Endometrial microvascular endothelial cells (primary cell): ENCODE results near the gene PRKAG3. TPM values are rescaled to one million over a fixed set of nuclear protein-coding genes. Genes with fewer than 3 reads are reported as not detected.

Experiments used
- in situ Hi-C: cut with HindIII; loops from 2 replicates; pipeline ENCODE4 v1.10.0; 2017; ENCODE audit warnings: low sequenced_read_pairs, low pct_unique_long_range_greater_than_20kb; ENCODE audit errors: inconsistent ontology term
- total RNA-seq: library from RNA; depleted of rRNA; stranded (reverse); fragments of >200 nt; gene quantifications from one replicate; pipeline ENCODE4 v1.2.3, GENCODE V29; 2015; ENCODE audit errors: inconsistent ontology term

PRKAG3 gene
- total RNA-seq, 1 donor from 2014 or later = not detected

- in situ Hi-C loops = no loop called here
Measured at GRCh38 chr2:218822622-218823021, 9.0 kb downstream of the PRKAG3 start.

DNA sequence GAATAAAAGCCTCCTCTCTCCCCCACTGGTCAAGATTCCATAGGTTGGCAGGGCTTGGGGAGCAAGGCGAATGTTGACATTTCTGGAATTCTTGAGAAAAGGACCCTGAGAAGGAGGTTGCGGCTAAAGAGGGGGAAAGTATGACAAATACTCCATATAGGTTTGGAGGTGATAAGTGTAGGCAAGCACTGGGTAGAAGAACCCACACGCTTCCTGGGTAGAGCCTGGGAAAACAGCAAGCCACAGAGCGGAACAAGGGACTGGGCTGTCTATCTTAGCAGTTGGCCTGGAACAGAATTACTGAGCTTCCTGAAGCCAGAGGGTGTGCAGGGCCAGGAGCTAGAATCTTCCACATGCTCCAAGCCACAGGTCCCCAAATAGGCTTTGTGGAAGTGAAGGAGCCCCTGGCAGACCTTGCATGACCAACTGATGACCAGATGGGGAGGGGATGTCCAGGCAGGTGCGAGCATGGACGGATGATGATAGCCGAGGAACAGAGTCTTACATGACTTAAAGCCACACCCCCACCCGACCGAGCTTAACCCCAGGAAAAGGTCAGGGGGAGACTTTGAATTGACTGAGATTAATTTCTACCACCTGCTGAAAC is 9.9 kb downstream of the PRKAG3 start:
- in situ Hi-C loops = no loop called here

DNA sequence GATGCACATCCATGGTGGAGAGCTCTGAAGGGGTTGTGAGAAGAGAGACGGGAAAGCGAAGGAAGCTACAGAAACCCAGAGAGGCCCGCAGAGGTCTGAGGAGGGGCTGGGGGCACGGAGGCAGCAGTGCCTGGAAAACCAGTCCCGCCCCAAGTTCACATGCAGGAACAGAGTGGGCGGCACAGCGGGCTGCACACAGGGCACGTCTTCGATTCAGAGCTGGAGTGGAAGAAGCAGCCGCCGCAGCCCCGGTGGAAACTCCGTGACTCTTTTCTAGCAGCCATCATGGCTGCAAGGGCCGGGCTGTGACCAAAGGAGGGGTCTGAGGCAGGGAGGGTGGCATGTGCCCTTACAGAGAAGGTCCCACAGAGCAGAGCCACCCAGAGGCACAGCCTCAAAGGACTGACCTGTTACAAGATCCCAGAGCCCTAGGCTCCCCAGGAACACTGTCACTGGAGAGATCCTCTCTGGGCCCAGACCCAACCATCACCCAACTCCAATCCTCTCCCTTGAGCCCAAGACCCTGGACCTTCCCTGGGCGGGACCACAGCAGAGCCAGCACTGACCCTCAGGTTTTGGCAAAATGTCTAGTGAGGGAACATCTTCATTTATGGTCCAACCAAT is 10.7 kb downstream of the PRKAG3 start:
- in situ Hi-C loops = no loop called here

GRCh38 chr2:218819093-218819492 is 12.5 kb downstream of the PRKAG3 start:
- in situ Hi-C loops = no loop called here

DNA sequence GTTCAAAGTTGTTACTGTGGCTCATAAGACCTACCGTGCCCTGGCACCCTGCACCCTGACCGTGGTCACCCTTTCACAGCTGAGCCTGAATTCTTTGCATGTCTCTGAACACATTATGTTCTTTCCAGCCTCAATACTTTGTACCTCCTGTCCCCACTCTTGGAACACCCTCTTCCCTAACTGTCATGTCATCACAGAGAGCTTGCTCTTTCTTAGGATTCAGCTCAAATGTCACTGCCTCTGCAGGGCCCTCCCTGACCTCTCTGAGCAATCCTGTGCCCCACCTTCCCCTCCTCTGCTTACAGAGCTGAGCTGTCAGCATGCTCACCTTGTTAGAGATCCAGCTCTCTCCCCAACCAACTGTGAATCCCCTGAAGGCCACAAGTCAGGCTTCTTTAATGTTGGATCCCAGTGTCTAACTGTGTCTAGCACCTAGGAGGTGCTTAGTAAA is 15.0 kb downstream of the PRKAG3 start:
- in situ Hi-C loops = no loop called here

DNA sequence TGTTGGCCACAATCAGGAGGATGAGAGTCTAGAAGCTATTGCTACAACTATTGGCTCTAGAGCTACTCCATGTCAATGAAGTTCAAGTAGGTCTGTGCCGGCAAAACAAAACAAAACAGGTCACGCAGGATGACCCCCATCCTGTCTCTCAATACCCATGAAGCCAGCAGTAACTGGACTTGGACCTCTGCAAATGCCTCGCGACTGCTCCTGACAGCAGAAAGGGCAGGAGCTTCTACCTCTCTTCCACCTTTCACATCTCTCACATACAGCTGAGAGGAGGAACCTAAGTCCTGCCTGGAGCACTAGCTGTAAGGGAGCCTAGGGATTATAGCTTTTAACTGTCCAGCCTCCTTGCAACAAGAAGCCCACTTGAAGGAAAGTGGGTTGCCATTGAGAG is 16.0 kb downstream of the PRKAG3 start:
- in situ Hi-C loops = no loop called here

GRCh38 chr2:218815244-218815637 is 16.4 kb downstream of the PRKAG3 start:
- in situ Hi-C loops = no loop called here

- in situ Hi-C loops = no loop called here
Measured at GRCh38 chr2:218814540-218815243, 16.9 kb downstream of the PRKAG3 start.

DNA sequence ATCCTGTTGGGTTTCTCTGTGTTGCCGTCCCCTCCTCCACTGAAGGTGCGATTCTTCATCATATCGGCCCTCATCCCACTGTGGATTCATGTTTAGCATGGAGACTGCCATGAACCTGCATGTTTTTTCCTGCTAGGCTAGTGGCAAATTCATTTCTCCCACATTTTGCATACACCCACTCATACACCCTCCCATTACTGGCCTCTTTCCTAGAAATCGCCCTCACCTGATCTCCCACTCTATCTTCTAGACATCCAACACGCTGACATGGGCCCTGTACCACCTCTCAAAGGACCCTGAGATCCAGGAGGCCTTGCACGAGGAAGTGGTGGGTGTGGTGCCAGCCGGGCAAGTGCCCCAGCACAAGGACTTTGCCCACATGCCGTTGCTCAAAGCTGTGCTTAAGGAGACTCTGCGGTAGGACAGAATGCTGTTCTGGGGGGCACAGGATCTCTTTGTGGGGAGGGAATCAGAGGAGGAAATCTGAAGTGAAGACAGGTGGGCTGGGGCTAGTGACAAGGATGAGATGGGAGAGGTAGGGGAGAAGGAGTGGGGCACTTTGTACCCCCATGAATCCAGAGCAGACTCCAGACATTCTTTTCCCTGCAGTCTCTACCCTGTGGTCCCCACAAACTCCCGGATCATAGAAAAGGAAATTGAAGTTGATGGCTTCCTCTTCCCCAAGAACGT is 17.7 kb downstream of the PRKAG3 start:
- in situ Hi-C loops = no loop called here

- in situ Hi-C loops = no loop called here
Measured at GRCh38 chr2:218812861-218813260, 18.7 kb downstream of the PRKAG3 start.

DNA sequence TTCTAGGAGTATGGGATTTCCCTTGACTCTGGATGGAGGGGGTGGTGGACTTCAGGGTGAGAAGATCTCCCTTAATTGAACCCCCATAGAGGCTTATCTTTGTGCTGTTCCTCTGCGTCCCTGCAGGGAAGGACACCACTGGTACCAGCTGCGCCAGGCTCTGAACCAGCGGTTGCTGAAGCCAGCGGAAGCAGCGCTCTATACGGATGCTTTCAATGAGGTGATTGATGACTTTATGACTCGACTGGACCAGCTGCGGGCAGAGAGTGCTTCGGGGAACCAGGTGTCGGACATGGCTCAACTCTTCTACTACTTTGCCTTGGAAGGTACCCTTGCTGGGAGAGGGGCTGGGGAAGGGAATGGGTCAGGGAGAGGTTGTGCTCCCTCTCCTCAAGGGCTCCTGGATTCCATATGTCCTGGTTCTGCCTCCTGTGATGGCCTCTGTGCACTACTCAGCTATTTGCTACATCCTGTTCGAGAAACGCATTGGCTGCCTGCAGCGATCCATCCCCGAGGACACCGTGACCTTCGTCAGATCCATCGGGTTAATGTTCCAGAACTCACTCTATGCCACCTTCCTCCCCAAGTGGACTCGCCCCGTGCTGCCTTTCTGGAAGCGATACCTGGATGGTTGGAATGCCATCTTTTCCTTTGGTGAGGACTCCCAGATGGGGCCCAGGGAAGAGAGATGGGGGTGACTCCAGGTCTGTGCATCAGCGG is 19.3 kb downstream of the PRKAG3 start:
- in situ Hi-C loops = no loop called here

DNA sequence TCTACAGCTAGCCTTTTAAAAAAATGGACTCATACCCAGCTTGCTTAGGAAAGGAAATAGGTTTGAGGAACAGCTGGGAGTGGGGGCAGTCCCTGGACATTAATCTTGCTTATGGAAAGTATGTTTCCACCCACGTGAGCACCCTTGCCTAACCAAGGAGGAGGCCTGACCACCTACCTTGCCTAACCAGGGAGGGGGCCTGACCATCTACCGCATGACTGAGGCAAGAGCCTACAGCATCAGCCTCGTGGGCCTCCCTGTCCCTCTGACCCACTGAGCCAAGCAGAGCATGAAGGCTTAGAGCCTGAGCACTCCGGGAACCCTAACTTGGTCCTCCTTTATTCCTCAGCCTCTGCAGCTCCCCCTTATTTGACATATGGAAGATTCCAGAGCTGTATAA is 20.2 kb downstream of the PRKAG3 start:
- in situ Hi-C loops = no loop called here

- in situ Hi-C loops = no loop called here
Measured at GRCh38 chr2:218810256-218810655, 21.3 kb downstream of the PRKAG3 start.

GRCh38 chr2:218809515-218809914 is 22.1 kb downstream of the PRKAG3 start:
- in situ Hi-C loops = no loop called here

GRCh38 chr2:218807626-218808025 is 24.0 kb downstream of the PRKAG3 start:
- in situ Hi-C loops = no loop called here

GRCh38 chr2:218806346-218806978 is 25.1 kb downstream of the PRKAG3 start:
- in situ Hi-C loops = no loop called here

GRCh38 chr2:218805627-218806026 is 26.0 kb downstream of the PRKAG3 start:
- in situ Hi-C loops = no loop called here

DNA sequence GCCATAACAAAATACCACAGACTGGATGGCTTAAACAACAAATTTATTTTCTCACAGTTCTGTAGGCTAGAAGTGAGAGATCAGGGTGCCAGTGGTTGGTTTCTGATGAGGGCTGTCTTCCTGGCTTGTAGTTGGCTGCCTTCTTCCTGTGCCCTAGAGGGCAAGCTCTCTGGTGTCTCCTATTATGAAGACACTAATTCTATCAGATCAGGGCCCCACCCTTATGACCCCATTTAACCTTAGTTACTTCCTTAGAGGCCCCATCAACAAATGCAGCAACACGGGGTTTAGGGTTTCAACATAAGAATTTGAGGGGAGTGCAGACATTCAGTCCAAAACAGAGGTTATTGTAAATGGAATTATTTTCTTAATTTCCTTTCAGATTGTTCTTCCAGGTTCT is 26.8 kb downstream of the PRKAG3 start:
- in situ Hi-C loops = no loop called here
